Amygdala (tissue), 56 donors: ENCODE measurements around the gene DNAJC13.
A peak's percentile ranks its signal among the peaks of the same experiment; 100 is the strongest.

Experiments used
- DNase-seq, 56 donors: peaks; one replicate each; lab custom pipeline; 2025; lab: John Stamatoyannopoulos, UW

Gene DNAJC13

DNA sequence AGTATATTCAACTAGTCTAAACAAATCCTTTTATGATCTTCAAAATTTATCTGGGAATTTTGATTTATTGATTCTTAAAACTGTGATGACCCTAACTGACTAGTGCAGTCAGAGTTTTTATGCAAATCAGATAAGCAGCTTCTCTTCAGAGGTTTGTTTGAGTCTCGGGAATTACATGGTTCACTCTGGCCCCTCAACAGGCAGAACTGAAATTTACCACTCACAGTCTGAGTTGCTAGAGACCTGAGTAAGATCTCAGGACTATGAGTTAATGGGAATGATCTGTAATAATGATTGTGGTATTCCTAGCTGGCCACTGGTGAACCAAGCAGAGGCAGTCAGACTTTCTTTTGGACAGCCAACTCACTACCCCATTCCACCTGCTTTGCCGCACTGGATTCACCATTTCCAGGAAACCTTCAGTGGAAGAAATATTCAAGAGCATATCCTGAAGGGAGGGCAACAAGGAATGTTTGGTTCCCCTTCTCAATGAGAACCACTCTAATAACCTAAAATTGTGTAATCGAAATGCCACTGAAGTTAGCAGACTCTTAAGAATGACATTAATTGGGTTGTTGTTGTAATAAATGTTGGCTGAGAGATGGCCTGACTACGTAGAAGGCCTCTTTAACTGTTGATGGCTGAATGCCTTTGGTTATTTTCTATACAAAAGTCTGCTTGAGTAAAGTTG, 11.5 kb upstream of the DNAJC13 start:
- no peak for DNase-seq

DNA sequence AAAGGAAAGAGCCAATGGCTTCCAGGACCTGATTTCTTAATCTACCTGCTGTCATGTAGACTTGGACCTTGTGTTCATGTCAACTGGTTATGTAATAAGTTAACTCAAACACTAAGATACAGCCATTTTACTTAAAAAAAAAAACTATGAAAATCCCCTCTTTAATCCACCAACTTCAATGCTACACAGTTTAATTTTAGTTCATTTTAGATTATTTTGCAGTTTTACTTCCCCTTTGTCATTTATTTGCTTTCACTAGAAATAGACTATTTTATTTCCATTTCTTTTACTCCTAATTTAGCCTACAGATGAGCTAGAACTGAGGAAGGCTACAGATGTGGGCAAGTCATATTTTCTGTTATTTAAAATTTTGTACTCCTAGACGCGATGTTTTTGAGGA, 10.7 kb upstream of the DNAJC13 start:
- no peak for DNase-seq

DNA sequence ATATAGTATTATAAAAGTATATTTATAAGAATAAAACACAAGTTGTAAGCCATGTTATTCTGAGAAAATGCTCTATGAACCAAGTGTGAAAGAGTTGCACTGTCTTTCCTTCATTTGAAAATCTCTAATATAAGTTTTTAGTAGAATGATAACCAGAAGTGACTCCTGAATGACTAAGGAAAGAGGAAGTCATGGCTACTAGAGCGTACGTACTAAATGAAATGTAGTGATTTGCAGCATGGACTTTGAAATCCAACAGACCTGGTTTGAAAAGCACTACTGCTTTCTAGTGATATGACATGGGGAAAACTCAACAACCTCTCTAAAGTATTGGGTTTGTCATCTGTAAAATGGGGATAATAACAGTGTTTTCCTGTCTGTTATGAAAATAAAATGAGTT, 10.3 kb upstream of the DNAJC13 start:
- DNase-seq, result no peak

DNA sequence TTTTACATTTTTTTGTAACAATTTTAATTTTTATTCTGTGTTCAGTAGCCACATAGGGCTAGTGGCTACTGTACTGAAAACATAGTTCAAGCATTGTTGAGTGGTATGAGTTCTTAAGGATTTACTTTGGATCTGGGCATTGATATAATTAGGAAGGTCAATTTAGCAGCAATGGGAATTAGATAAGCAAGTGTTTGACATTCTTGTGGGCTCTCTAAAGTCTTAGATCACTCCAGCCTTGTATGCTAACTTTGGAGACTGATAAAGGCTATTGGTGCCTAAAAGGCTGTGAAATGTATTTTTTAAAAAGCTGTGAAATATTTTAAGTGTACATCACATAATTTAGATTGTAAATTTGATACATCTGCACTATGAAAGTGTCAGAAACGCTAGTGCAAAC, 2.5 kb upstream of the DNAJC13 start:
- no peak for DNase-seq

DNA sequence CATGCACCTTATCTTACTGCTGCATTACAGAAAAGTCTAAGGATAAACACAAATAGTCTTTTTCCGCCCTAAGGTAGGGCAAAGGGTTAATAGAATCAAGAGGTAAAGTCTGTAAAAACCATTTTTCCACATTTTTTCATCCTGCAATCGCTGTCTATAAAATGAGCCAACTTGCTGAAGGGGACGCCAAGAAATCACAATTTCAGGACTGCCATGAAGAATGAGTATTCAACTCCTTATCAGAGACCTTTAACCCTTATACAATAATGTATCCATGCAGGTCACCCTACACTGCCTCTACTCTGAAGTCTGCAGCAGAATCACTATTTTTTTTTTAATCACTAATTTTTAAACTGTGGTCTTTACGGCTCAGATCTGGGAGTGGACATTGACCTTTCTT, 1.1 kb upstream of the DNAJC13 start:
- DNase-seq, result no peak

DNA sequence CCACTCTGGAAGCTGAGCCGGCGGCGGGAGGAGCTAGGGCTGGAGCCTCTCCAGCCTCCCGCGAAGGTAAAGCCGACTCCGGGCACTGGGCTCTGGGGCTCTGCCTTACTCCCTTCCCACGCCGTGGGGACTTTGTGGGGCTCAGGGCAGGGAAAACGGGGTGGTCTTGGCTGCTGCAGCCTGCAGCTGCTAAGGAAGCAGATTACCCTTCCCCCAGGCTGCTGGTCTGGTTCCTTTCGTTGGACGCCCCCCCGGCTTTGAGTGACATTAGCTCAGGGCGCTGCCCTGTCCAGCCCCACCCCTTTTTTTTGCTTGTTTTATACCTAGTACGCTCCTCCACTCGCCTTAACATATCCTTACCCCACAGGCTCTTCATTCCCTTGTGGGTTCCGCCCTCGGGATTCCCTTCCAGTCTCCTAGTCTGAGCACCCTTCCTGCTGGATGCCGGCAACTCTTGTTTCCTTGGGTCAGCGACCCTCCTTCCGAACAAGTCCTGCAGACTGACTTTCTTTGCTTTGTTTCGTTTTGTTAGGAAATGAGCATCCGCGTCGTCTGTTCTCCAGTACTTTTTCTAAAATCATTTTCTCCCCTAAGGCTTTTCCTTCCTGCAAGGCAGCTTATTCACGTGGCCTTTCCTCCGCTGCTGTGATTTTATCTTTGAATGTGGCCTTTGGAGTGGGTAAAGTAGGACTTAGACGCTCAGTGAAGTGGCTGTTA, 551 bp downstream of the DNAJC13 start:
- DNase-seq, result peak in 24 of 56 donors; percentile 4 to 72 (median 56)

DNA sequence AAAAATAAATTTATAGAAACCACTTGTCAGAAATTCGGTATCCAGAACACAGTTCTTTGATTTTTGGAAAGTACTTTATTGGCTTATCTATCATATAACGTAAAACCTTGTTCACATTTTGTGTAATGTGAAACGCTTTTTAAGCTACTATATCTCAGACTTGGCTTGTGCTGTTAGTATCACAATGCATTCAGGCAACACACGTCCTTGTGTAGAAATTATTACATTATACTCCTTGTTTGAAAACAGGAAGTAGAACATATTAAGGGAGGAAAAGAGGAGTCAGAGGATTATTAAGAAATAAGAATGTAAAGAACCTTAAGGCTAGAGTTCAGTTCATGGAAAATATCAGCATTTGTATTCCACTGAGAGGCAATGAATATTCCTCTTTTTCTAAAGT, 1.6 kb downstream of the DNAJC13 start:
- no peak for DNase-seq

DNA sequence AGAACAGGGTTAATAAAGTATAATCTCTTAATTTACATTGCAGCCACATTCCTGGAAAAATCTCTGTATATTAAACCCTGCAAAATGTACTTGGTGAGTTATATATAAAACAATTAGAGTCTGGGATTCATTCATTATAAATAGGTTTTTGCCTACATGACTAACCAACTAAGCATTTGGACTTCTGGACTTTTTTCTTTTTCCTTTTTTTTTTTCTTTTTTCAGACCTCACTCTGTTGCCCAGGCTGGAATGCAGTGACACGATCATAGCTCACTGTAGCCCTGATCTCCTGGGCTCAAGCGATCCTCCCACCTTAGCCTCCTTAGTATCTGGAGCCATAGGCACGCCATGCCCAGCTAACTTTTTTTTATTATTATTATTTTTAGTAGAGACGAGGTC, 4.5 kb downstream of the DNAJC13 start:
- no peak for DNase-seq

DNA sequence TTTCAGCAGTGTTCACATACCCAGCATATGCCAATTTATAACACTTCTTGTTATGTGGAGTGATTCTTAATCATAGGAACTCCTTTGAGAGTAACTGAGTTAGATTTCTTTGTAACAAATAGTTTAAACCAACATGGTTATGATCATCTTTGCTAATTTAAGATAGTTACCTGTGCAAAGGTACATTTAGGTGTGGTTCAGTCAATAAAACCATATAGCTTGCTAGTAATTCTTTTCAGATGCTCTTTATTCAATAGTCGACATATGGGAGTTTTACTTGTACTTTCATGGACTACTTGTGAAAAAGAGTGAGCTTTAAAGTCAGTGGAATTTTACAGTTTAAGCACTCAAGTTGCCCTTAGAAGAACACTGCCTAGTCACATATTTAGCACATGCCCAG, 5.2 kb downstream of the DNAJC13 start:
- DNase-seq, result no peak

DNA sequence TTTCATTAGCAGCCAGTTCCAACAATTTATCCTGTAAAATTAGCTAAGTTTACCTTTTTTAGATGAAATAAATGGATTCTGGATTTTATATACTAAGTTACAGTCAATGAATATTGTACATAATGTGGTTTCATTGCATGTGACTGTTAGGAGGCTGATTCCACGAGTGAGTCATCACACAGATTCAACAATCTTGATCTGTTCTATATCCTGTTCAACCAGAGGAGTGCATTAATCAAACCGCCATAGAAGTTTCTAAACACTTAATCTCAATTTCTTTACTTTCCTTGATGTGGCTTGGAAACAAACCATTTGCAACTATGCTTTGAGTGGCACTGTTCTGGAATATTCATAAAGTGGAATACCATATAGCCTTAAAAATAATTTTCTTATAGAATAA, 15.3 kb downstream of the DNAJC13 start:
- no peak for DNase-seq

DNA sequence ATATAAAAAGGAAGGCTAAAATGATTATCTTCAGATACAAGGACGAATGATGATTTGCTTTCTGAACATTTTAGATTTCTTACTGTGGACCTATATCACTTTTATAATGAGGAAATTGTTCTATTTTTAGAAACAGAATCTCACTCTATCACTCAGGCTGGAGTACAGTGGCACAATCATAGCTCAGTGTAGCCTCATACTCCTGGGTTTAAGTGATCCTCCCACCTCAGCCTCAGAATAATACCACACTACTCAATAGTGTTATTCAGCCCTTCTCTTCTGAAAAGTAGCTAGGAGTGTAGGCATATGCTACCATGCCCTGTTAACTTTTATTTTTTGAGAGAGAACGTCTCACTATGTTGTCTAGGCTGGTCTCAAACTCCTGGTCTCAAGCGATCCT, 15.8 kb downstream of the DNAJC13 start:
- DNase-seq, result no peak

DNA sequence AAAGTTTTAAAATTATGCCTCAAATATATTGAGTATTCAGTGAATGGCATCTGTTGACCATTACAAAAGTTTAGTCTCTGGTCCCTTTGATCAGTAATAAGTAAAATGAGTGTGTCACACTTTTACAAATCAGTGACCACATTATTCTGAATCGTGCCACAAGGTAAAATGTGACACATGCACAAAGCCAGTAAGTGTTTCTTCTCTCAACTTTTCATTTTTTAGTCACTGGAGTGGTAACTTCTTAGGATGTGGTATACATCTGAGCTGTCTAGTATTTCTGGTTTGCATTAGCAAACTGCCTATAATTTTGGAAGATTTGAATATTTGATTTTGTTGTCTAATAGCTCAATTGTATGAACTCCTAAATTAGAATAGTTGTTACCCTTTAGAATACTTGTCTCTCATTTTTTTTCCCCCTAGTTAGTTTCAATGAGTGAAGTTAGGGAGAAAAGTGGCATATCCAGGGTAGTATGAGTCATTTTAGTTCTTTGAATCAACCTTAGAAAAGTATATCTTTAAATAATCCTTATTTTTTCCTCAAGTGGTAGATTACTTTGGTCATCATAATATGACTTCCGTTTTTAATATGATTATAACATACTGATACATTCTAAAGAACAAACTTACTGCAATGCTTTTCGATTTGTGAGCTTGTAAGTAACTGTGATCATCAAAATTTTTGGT, 18.1 kb downstream of the DNAJC13 start:
- DNase-seq, result no peak

DNA sequence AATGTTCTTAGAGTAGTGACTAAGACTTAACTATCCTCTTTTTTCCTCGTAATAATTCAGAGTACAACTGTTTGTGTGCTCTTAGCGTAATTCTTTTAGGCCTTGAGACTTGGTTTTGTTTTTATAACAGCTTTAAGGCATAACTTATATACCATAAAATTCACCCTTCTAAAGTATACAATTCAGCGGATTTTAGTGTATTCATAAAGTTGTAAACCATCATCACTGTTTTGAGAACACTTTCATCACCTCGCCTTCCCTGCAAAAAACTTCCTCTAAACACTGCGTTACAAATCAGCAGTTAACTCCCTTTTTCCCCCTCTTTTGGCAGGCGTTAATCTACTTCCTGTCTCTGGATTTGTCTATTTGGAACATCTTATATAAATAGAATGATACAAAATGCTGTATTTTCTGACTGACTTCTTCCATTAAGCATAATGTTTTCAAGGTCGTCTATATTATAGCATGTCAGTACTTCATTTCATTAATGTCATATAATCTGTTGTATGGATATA, 18.7 kb downstream of the DNAJC13 start:
- no peak for DNase-seq

DNA sequence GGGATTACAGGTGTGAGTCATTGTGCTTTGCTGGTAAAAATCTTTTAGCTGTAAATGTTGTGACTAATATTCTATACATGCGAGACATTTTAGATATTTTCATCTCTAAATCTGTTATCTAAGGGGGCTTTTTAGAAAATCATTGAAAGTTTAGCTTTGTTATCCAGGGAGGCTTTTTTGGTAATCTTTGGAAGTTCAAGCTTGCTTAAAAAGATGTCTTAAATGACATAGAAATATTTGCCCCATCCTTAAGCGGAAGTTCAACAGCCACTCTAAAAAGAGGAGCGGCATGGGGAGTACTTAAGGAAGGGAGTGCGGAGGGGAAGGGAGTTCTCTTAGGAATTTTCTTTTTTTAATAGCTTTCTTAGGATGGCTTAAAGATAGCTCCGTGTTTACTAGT, 26.1 kb downstream of the DNAJC13 start:
- no peak for DNase-seq

DNA sequence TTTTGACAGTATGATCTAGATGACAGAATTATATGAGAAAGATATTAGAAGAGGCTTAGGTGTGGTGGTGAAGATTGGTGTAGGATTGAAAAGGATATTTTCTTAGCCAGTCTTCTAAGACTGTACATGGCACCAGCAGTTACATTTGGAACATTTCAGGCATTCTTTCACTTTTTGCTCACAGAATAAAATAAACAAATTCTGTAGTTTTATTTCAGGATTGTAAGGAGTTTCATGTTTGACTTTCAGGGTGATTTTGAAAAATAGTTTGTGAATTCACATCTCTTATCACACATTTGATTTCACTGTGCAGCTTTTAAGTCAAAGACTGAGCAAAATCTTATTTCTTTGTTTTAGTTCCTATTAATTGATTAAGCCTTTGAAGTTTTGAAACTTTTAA, 27.1 kb downstream of the DNAJC13 start:
- DNase-seq, result no peak

DNA sequence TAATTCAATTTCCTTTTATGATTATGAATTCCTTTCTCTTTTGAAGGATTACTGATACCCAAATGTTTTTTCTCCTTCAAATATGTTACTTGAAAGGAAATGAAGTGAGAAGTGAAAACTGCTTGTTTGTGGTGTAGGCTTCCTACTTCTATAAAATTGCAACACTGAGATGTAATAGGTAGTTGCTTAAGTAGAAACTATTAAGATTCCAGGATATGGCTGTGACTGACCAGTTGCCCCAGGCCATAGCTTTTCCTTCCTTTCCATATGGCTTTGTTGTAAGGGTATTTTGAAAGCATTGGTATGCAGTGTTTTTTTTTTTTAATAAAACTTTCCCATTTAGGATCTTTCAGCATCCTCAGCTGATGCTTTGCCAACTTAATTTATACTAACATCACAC, 28.5 kb downstream of the DNAJC13 start:
- DNase-seq, result peak in 1 of 56 donors; percentile 10

DNA sequence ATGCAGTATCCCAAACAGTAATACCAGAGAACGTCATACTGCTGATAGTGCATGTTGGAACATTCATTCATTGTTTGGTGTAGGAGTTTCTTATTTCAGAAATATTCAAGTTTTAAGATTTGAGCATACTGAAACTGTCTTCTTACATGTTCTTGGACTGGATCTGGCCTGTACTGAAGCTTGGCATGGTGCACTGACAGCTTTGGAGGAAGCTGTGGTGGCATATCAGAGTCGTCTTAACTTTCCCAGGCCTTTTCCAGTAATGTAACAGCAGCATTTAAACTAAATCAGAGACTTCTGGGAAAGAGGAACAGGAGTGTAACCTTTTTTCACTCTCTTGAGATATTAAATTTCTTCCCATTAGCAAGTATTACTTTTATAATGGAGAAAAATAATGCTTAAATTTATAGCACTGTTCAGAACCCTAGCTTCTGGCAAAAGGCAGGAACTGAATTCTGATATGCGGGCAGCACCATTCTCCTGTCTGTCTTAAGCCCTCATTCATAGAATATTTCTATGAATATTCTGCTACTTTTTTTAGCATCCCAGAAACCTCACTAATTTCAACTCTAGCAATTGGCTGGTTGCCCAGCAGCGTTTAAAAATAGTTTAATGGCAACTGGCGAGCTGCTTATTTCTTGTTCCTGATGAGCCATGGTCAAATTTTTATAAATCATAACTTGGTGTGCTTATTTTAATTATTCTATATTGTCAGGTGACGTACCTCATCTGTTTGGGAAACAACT, 31.1 kb downstream of the DNAJC13 start:
- peak in 18 of 56 donors; percentile 0 to 64 (median 12) for DNase-seq

DNA sequence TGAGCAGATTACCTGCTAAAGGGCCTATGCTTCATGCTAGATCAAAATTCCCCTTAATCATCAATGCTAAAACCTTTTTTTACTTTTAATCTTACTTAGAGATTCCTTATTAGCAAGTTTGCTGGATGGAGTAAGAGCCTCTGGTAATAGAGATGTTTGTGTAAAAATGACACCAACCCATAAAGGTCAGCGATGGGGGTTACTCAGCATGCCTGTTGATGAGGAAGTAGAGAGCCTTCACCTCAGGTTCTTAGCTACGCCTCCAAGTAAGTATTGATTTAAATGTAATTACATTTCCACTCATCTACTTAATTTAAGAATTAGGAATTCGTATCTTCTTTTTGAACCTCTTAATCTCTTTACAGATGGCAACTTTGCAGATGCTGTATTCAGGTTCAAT, 38.8 kb downstream of the DNAJC13 start:
- DNase-seq, result no peak

DNA sequence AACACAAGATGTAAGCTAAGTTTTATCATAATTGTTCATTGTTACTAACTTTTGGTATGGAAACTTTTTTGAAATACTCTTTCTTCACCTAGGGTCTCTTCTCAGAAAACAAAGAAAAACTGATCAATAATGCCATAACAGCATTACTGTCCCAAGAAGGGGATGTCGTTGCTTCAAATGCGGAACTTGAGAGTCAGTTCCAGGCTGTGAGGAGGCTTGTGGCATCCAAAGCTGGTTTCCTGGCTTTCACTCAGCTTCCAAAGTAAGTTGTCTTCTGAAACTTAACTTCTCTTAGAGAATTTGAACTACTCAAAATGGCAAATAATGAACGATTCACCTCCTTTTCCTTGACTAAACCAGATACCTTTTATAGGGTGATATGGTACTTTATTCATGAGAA, 39.3 kb downstream of the DNAJC13 start:
- no peak for DNase-seq

DNA sequence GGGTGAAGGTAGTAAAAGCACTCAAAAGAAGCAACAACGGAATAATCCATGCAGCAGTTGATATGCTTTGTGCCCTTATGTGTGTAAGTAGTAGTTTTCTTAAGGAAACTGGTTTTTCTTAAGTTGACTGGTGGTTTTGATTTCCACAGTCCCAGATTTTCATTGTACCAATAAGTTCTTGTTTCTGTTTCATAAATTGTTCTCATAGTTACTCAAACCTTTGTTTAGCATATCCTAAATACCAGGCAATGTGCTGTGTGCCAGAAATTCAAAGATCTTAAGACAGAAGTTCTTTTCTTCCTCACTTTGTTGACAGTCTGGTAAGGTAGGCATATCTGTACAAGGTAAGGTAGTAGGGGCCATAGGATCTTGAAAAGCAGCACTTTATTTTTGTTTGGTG, 40.0 kb downstream of the DNAJC13 start:
- DNase-seq, result no peak

DNA sequence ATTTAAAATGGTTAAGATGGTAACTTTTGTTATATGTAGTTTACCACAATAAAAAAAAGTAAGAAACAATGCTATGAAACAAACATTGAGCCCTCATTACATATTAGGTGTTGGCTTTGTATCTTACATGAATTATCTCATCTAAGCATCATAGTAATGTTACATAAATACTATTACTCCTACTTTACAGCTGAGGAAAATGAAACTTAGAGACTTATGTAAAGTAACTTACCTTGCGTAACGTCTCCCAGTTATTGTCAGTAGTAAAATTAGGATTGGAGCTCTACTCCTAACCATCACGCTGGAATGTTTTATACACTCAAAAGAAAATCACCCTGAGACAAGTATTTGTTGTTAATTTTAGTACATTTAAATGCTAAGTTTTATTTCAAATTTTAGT, 42.2 kb downstream of the DNAJC13 start:
- DNase-seq, result no peak
